SK-N-SH (cell line): Measurements from ENCODE around the gene INSYN2B.

Experiments used
- CHD2 ChIP-seq: fragments of 150-350 bp; IDR thresholded peaks from 2 replicates; pipeline ENCODE4 v1.6.1; 2018; ENCODE audit warnings: low read length; ENCODE audit not compliant: partially characterized antibody
- EP300 ChIP-seq, 2 experiments: IDR thresholded peaks; 2 replicates each; pipeline versions ENCODE4 v1.4.0 to v1.6.1; 2012; ENCODE audit warnings: borderline replicate concordance in 1 of 2, low read depth in 1 of 2, low read length in 1 of 2
- FOXJ3 ChIP-seq: sonication (generic); formaldehyde crosslinking; IDR thresholded peaks from 2 replicates; pipeline ENCODE4 v1.5.1; 2020; ENCODE audit warnings: mild to moderate bottlenecking, missing genetic modification reagents
- JUND ChIP-seq: IDR thresholded peaks from 2 replicates; pipeline ENCODE4 v1.4.0; 2012
- POLR2AphosphoS5 ChIP-seq: IDR thresholded peaks from 2 replicates; pipeline ENCODE4 v1.6.1; 2012; ENCODE audit warnings: low read depth, low read length
- RAD21 ChIP-seq: IDR thresholded peaks from 2 replicates; pipeline ENCODE4 v1.6.1; 2012; ENCODE audit warnings: mild to moderate bottlenecking, low read length
- RXRA ChIP-seq: IDR thresholded peaks from 2 replicates; pipeline ENCODE4 v1.4.0; 2012; ENCODE audit warnings: low read depth, mild to moderate bottlenecking, borderline replicate concordance
- SIN3A ChIP-seq: IDR thresholded peaks from 2 replicates; pipeline ENCODE4 v1.6.1; 2012; ENCODE audit warnings: low read depth, mild to moderate bottlenecking, low read length, moderate library complexity, borderline replicate concordance
- SMC3 ChIP-seq: IDR thresholded peaks from 2 replicates; pipeline ENCODE4 v1.6.1; 2012; ENCODE audit warnings: low read depth, low read length, improper control_type of control experiment
- TAF1 ChIP-seq: IDR thresholded peaks from 2 replicates; pipeline ENCODE4 v1.6.1; 2012; ENCODE audit warnings: low read depth, mild to moderate bottlenecking, low read length, moderate library complexity, borderline replicate concordance
- TF ChIP-seq, protein P1 (sequence below): fragments of 200-600 bp; sonication (generic); IDR thresholded peaks from 2 replicates; pipeline ENCODE4 v1.6.1; 2017; ENCODE audit warnings: antibody characterized with exemption, mild to moderate bottlenecking, moderate library complexity
- TF ChIP-seq, protein P2 (sequence below): IDR thresholded peaks from 2 replicates; pipeline ENCODE4 v1.4.0; 2012; ENCODE audit warnings: low read depth

DNA sequence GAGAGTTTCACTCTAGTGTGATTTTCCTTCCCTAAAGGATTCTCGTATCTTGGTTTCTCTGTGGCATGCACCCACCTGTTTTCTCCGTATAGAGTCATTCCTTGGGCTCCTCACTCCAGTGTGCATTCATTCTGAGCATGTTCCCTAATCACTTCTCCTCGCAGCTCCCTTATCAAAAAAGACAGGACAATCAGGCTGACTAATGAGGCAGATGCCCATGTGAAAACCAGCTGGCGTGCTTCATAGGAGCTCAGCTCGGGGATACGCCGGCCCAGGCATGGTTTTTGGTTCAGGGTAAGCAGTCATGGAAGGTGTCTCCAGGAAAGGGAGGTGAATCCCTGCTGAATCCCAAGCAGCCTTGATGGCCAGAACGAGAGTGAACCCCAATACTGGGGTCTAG is 41.2 kb upstream of the INSYN2B start:
- TF ChIP-seq EP300 (IDR thresholded peaks at IDR 0.05; ENCODE audit: borderline replicate concordance in 1 of 2, low read depth in 1 of 2, low read length in 1 of 2): no peak
- TF ChIP-seq TAF1: no peak
- TF ChIP-seq, protein P1, sequence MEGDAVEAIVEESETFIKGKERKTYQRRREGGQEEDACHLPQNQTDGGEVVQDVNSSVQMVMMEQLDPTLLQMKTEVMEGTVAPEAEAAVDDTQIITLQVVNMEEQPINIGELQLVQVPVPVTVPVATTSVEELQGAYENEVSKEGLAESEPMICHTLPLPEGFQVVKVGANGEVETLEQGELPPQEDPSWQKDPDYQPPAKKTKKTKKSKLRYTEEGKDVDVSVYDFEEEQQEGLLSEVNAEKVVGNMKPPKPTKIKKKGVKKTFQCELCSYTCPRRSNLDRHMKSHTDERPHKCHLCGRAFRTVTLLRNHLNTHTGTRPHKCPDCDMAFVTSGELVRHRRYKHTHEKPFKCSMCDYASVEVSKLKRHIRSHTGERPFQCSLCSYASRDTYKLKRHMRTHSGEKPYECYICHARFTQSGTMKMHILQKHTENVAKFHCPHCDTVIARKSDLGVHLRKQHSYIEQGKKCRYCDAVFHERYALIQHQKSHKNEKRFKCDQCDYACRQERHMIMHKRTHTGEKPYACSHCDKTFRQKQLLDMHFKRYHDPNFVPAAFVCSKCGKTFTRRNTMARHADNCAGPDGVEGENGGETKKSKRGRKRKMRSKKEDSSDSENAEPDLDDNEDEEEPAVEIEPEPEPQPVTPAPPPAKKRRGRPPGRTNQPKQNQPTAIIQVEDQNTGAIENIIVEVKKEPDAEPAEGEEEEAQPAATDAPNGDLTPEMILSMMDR: no peak
- TF ChIP-seq RAD21: no peak
- no peak for TF ChIP-seq SIN3A
- no peak for TF ChIP-seq SMC3
- no peak for TF ChIP-seq CHD2
- no peak for TF ChIP-seq RXRA
- no peak for TF ChIP-seq POLR2AphosphoS5
- TF ChIP-seq, protein P2, sequence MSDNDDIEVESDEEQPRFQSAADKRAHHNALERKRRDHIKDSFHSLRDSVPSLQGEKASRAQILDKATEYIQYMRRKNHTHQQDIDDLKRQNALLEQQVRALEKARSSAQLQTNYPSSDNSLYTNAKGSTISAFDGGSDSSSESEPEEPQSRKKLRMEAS: no peak
- TF ChIP-seq JUND: no peak
- no peak for TF ChIP-seq FOXJ3
